ENCODE data around the gene SAMD4A. TPM values are rescaled to one million over a fixed set of nuclear protein-coding genes. Genes with fewer than 3 reads are reported as not detected.

Gene SAMD4A
- total RNA-seq, 1 donor from 2014 or later = 66.0 TPM

GRCh38 chr14:54754116-54754622 lies 187.2 kb downstream of the SAMD4A start:
- H3K27me3 ChIP-seq = no peaks in the 10 kb centered on the region
- no peak for DNase-seq (ENCODE audit: low spot score in 2 of 2)
- TF ChIP-seq, protein P1, sequence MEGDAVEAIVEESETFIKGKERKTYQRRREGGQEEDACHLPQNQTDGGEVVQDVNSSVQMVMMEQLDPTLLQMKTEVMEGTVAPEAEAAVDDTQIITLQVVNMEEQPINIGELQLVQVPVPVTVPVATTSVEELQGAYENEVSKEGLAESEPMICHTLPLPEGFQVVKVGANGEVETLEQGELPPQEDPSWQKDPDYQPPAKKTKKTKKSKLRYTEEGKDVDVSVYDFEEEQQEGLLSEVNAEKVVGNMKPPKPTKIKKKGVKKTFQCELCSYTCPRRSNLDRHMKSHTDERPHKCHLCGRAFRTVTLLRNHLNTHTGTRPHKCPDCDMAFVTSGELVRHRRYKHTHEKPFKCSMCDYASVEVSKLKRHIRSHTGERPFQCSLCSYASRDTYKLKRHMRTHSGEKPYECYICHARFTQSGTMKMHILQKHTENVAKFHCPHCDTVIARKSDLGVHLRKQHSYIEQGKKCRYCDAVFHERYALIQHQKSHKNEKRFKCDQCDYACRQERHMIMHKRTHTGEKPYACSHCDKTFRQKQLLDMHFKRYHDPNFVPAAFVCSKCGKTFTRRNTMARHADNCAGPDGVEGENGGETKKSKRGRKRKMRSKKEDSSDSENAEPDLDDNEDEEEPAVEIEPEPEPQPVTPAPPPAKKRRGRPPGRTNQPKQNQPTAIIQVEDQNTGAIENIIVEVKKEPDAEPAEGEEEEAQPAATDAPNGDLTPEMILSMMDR (IDR thresholded peaks at IDR 0.05) = no peak
- no peaks in the 10 kb centered on the region for H3K9me3 ChIP-seq
- intact Hi-C loops (cut with DNase I) = no loop called here
- H3K4me1 ChIP-seq = peaks cover 0 to 2% of the 10 kb centered on the region in 2 donors
- peaks cover 20 to 33% of the 10 kb centered on the region in 2 donors for H3K36me3 ChIP-seq
- no peak overlapping the region for H3K4me3 ChIP-seq
- no peak overlapping the region for H3K27ac ChIP-seq

GRCh38 chr14:54754623-54755386 lies 187.9 kb downstream of the SAMD4A start:
- TF ChIP-seq, protein P1 (IDR thresholded peaks at IDR 0.05) = no peak
- no peak for DNase-seq (ENCODE audit: low spot score in 2 of 2)
- H3K27ac ChIP-seq = no peak overlapping the region
- H3K4me3 ChIP-seq = no peak overlapping the region
- no peaks in the 10 kb centered on the region for H3K9me3 ChIP-seq
- H3K36me3 ChIP-seq = peaks cover 21 to 37% of the 10 kb centered on the region in 2 donors
- no peaks in the 10 kb centered on the region for H3K27me3 ChIP-seq
- intact Hi-C loops (cut with DNase I) = no loop called here
- no peaks in the 10 kb centered on the region for H3K4me1 ChIP-seq

DNA sequence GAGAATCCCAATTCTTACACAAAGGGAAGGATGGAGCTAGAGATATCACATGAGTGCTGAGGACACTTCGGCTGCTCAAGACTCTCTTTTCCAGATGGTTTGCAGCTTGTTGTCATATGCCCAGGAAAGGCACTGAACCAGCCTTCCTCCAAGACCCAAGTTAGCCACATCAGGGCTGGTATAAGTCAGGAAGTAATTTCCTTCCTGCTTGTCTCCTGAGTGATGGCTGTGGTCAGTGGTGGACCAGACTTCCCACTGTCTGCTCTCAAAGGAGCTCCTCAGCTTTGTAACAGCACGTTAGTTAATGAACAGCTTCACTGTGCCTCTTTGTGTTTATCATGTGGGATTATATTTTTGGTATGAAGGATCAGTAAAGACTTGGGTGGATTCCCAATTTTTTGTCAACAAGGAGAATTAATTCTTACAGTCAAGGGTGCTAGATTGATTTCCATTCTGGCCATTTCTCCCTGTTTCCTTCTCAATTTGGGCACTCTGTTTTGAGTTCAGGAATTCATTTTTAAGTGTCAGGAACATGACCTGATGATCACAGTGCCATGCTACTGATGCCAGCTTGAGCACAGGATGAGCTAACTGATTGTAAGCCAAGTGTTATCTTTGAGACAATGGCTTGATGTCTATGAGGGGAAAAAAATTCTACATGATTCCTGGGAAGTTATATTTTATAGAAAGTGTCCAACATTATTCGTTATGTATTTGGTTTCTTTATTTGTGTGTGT lies 189.9 kb downstream of the SAMD4A start:
- Histone ChIP-seq H3K27ac (peak overlapping the region in 1 of 2 donors; percentile 19), H3K4me3 (no peak overlapping the region), H3K9me3 (no peaks in the 10 kb centered on the region), H3K4me1 (no peaks in the 10 kb centered on the region), H3K27me3 (no peaks in the 10 kb centered on the region), H3K36me3 (peaks cover 29 to 58% of the 10 kb centered on the region in 2 donors)
- TF ChIP-seq, protein P1 (IDR thresholded peaks at IDR 0.05) = no peak
- intact Hi-C loops (cut with DNase I) = no loop called here
- no peak for DNase-seq (ENCODE audit: low spot score in 2 of 2)

DNA sequence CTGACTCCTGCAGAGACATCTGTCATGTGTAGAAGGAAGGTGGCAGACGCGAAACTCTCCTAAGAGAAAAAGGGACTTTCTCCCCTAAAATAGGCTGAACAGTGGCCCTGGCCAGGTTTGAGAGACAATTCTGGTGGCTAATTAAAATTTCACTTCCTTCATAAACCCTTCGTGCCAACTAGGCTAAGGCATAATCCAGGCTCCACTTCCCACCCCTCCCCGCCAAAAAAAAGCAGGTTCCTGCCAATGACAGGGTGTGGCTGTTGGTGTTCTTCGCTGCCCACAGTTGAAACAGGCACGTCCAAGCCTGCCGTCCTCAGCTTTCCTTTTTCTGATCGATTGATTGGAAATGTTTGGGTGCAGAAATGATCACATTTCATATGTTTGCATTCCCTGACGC lies 191.1 kb downstream of the SAMD4A start:
- intact Hi-C loops (cut with DNase I) = no loop called here
- no peak for DNase-seq (ENCODE audit: low spot score in 2 of 2)
- TF ChIP-seq, protein P1 (IDR thresholded peaks at IDR 0.05) = no peak
- Histone ChIP-seq H3K27me3 (no peaks in the 10 kb centered on the region), H3K27ac (peak overlapping the region; percentile 0 to 28), H3K4me1 (peaks cover 2 to 4% of the 10 kb centered on the region in 2 donors), H3K36me3 (peaks cover 30 to 61% of the 10 kb centered on the region in 2 donors), H3K9me3 (no peaks in the 10 kb centered on the region), H3K4me3 (no peak overlapping the region)

DNA sequence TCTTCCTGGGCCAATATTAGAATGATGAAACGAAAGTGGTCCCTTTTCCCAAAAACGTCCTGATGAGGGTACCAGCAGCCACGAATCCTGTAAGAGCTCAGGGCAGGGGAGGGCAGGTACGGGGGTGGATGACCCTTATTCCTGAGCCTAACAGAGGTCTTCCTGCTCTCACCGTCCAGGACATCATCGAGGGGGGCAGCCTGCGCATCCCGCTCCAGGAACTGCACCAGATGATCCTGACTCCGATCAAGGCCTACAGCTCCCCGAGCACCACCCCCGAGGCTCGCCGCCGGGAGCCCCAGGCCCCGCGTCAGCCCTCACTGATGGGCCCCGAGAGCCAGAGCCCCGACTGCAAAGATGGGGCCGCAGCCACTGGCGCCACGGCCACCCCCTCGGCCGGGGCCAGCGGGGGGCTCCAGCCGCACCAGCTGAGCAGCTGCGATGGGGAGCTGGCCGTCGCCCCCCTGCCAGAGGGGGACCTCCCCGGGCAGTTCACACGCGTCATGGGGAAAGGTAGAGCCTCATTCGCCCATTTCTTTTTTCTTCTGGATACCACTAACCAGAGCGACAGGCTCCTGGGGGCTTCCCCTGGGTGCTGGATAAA lies 193.2 kb downstream of the SAMD4A start:
- H3K9me3 ChIP-seq = no peaks in the 10 kb centered on the region
- intact Hi-C loops (cut with DNase I) = loop anchor here (10.0 kb wide), 1 partner anchor 45 kb away; no protein-coding TSS in a partner anchor
- H3K27ac ChIP-seq = peak overlapping the region in 1 of 2 donors; percentile 11
- H3K4me3 ChIP-seq = no peak overlapping the region
- no peaks in the 10 kb centered on the region for H3K27me3 ChIP-seq
- H3K4me1 ChIP-seq = peaks cover 2 to 4% of the 10 kb centered on the region in 2 donors
- TF ChIP-seq, protein P1 (IDR thresholded peaks at IDR 0.05) = no peak
- DNase-seq (ENCODE audit: low spot score in 2 of 2) = no peak
- H3K36me3 ChIP-seq = peaks cover 45 to 70% of the 10 kb centered on the region in 2 donors
